Measurements from ENCODE around the gene ANKRD44. TPM values are rescaled to one million over a fixed set of nuclear protein-coding genes. Genes with fewer than 3 reads are reported as not detected.

ANKRD44 gene
- total RNA-seq, 1 experiment from 2014 or later: 7.8 TPM

DNA sequence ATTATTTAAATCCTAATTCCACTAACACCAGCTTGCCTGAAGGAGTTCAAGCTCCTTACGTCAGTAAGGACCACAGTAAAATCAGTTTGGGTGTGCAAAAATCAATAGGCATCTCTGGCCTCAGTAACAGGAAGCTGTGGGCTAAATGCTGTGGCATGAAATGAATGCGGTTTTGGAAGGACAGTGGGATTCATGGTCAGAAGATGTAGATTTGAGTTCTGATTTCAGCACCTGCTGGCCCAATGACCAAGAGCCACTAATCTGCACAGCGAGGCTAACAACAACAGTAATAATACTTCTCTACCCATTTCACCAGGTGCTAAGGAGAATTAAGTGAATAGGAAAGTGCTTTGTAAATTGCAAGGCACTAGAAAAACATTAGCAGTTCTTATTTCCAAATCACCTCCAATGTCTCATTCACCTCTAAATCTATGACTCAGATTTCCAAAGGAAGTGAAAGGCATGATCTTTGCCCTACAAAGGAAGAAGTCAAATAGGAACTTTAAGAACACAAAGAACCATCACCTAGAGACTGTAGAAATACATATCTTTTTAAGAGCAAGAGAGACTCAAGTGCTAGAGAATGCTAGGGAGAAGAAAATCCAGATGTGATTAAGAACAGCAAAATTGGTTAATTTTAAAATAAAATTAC, 172.6 kb downstream of the ANKRD44 start:
- TF ChIP-seq TCF7L2 (IDR thresholded peaks at IDR 0.05; ENCODE audit: low read depth, low read length): no peak
- TF ChIP-seq, protein P1, sequence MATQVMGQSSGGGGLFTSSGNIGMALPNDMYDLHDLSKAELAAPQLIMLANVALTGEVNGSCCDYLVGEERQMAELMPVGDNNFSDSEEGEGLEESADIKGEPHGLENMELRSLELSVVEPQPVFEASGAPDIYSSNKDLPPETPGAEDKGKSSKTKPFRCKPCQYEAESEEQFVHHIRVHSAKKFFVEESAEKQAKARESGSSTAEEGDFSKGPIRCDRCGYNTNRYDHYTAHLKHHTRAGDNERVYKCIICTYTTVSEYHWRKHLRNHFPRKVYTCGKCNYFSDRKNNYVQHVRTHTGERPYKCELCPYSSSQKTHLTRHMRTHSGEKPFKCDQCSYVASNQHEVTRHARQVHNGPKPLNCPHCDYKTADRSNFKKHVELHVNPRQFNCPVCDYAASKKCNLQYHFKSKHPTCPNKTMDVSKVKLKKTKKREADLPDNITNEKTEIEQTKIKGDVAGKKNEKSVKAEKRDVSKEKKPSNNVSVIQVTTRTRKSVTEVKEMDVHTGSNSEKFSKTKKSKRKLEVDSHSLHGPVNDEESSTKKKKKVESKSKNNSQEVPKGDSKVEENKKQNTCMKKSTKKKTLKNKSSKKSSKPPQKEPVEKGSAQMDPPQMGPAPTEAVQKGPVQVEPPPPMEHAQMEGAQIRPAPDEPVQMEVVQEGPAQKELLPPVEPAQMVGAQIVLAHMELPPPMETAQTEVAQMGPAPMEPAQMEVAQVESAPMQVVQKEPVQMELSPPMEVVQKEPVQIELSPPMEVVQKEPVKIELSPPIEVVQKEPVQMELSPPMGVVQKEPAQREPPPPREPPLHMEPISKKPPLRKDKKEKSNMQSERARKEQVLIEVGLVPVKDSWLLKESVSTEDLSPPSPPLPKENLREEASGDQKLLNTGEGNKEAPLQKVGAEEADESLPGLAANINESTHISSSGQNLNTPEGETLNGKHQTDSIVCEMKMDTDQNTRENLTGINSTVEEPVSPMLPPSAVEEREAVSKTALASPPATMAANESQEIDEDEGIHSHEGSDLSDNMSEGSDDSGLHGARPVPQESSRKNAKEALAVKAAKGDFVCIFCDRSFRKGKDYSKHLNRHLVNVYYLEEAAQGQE (IDR thresholded peaks at IDR 0.05; ENCODE audit: insufficient read depth in 1 of 2, low read depth in 2 of 2, low read length in 1 of 2): no peak
- TF ChIP-seq POLR2AphosphoS5 (IDR thresholded peaks at IDR 0.05; ENCODE audit: low read depth, low read length): no peak
- no peak for TF ChIP-seq SIN3A (IDR thresholded peaks at IDR 0.05; ENCODE audit: borderline replicate concordance, insufficient read depth, low read depth, low read length)
- TF ChIP-seq, protein P2, sequence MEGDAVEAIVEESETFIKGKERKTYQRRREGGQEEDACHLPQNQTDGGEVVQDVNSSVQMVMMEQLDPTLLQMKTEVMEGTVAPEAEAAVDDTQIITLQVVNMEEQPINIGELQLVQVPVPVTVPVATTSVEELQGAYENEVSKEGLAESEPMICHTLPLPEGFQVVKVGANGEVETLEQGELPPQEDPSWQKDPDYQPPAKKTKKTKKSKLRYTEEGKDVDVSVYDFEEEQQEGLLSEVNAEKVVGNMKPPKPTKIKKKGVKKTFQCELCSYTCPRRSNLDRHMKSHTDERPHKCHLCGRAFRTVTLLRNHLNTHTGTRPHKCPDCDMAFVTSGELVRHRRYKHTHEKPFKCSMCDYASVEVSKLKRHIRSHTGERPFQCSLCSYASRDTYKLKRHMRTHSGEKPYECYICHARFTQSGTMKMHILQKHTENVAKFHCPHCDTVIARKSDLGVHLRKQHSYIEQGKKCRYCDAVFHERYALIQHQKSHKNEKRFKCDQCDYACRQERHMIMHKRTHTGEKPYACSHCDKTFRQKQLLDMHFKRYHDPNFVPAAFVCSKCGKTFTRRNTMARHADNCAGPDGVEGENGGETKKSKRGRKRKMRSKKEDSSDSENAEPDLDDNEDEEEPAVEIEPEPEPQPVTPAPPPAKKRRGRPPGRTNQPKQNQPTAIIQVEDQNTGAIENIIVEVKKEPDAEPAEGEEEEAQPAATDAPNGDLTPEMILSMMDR (IDR thresholded peaks at IDR 0.05): no peak
- intact Hi-C loops (cut with micrococcal nuclease; ENCODE audit: unreplicated experiment): no loop called here
- ATAC-seq (no peak), DNase-seq (ENCODE audit: low read depth, low spot score) (peak; percentile 39)
- H3K4me1 ChIP-seq (ENCODE audit: control insufficient read depth, insufficient read depth, low read length): no peaks in the 10 kb centered on the region
- no TSS peak for BruUV-seq (replicated peaks)
- H3K27ac ChIP-seq (ENCODE audit: low read length): no peak overlapping the region
- H3K36me3 ChIP-seq (ENCODE audit: control insufficient read depth, insufficient read depth, low read length): no peaks in the 10 kb centered on the region
- H3K9me3 ChIP-seq (ENCODE audit: control insufficient read depth, insufficient read depth, low read depth, low read length): no peaks in the 10 kb centered on the region
- CTCF ChIA-PET: no interaction called here
- POLR2A ChIA-PET: no interaction called here
- in situ Hi-C loops (cut with HindIII; ENCODE audit: low pct_unique_long_range_greater_than_20kb, low sequenced_read_pairs): no loop called here
- H3K27me3 ChIP-seq (ENCODE audit: control insufficient read depth, insufficient read depth, low read length): no peaks in the 10 kb centered on the region
- H3K4me3 ChIP-seq (ENCODE audit: low read depth in 2 of 2, low read length in 2 of 2): no peak overlapping the region

DNA sequence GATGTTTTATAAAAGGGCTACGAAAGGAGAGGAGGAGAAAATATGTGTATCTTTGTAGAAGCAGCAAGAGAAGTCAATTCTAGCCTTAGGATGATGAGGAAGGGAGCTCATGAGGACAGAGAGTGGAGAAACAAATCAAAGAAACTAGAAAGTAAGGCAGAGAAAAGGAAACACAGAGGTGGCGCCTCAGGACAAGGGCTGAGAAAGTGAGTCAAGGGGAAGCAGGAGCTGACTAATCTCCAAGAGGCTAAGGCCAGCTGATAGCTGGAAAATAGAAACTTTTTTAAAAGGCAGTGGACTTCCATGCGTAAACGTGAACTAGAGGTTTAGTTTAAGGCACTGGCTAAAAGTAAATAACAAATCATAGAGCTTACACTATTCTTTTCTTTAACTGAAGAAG, 173.3 kb downstream of the ANKRD44 start:
- DNase-seq (ENCODE audit: low read depth, low spot score): no peak
- H3K4me3 ChIP-seq (ENCODE audit: low read depth in 2 of 2, low read length in 2 of 2): no peak overlapping the region
- intact Hi-C loops (cut with micrococcal nuclease; ENCODE audit: unreplicated experiment): no loop called here
- ChIA-PET CTCF (interaction anchor here (1.1 kb wide), 1 partner anchor 31 kb away, joined by 3 read pairs; no protein-coding TSS in a partner anchor), POLR2A (no interaction called here)
- BruUV-seq (replicated peaks): no TSS peak
- no peak overlapping the region for H3K27ac ChIP-seq (ENCODE audit: low read length)
- H3K4me1 ChIP-seq (ENCODE audit: control insufficient read depth, insufficient read depth, low read length): no peaks in the 10 kb centered on the region
- H3K36me3 ChIP-seq (ENCODE audit: control insufficient read depth, insufficient read depth, low read length): no peaks in the 10 kb centered on the region
- in situ Hi-C loops (cut with HindIII; ENCODE audit: low pct_unique_long_range_greater_than_20kb, low sequenced_read_pairs): no loop called here
- no peak for ATAC-seq
- no peaks in the 10 kb centered on the region for H3K9me3 ChIP-seq (ENCODE audit: control insufficient read depth, insufficient read depth, low read depth, low read length)
- TF ChIP-seq, protein P1 (IDR thresholded peaks at IDR 0.05; ENCODE audit: insufficient read depth in 1 of 2, low read depth in 2 of 2, low read length in 1 of 2): no peak
- TF ChIP-seq POLR2AphosphoS5 (IDR thresholded peaks at IDR 0.05; ENCODE audit: low read depth, low read length): no peak
- no peak for TF ChIP-seq TCF7L2 (IDR thresholded peaks at IDR 0.05; ENCODE audit: low read depth, low read length)
- no peaks in the 10 kb centered on the region for H3K27me3 ChIP-seq (ENCODE audit: control insufficient read depth, insufficient read depth, low read length)
